Suprapubic skin (tissue), 4 donors: ENCODE measurements around the gene FHOD3. TPM values are rescaled to one million over a fixed set of nuclear protein-coding genes. Genes with fewer than 3 reads are reported as not detected.

Experiments
- DNase-seq, 2 donors: peaks; one replicate each; pipeline ENCODE4 v3.0.0-alpha.2; 2019; ENCODE audit warnings: low spot score in 2 of 2
- H3K27ac ChIP-seq: fragments of 200-600 bp; sonication (generic); one replicate; pipeline ENCODE4 v1.5.1; 2019
- H3K27me3 ChIP-seq: fragments of 200-600 bp; sonication (generic); one replicate; pipeline ENCODE4 v1.5.1; 2019
- H3K36me3 ChIP-seq: fragments of 200-600 bp; sonication (generic); one replicate; pipeline ENCODE4 v1.5.1; 2019
- H3K4me1 ChIP-seq: fragments of 200-600 bp; sonication (generic); one replicate; pipeline ENCODE4 v1.5.1; 2019
- H3K4me3 ChIP-seq: fragments of 200-600 bp; sonication (generic); one replicate; pipeline ENCODE4 v1.5.1; 2019; ENCODE audit warnings: mild to moderate bottlenecking
- H3K9me3 ChIP-seq: fragments of 200-600 bp; sonication (generic); one replicate; pipeline ENCODE4 v1.5.1; 2019
- CTCF ChIP-seq, 2 donors: fragments of 200-600 bp in 1 of 2; fragments of 450-650 bp in 1 of 2; sonication (generic) in 1 of 2; IDR thresholded peaks; one replicate each; pipeline ENCODE4 v1.5.1; 2016 to 2019; ENCODE audit warnings: antibody characterized with exemption in 2 of 2, mild to moderate bottlenecking in 1 of 2, moderate library complexity in 1 of 2
- EP300 ChIP-seq: sonication (generic); formaldehyde crosslinking; IDR thresholded peaks from one replicate; pipeline ENCODE4 v1.6.1; 2017; ENCODE audit warnings: antibody characterized with exemption
- POLR2A ChIP-seq, 2 donors: fragments of 450-650 bp; IDR thresholded peaks; one replicate each; pipeline ENCODE4 v1.6.1; 2017; ENCODE audit warnings: antibody characterized with exemption in 2 of 2, mild to moderate bottlenecking in 2 of 2, moderate library complexity in 2 of 2
- POLR2AphosphoS5 ChIP-seq, 3 donors: sonication (generic); formaldehyde crosslinking; IDR thresholded peaks; one replicate each; pipeline ENCODE4 v1.6.1; 2017; ENCODE audit warnings: antibody characterized with exemption in 3 of 3
- WGBS: methylation state at CpG from one replicate; pipeline ENCODE4 v1.1.5; 2018; 5-methylcytosine and 5-hydroxymethylcytosine counted together
- total RNA-seq, 4 donors: library from RNA; depleted of rRNA; stranded (reverse); fragments of >200 nt; gene quantifications; one replicate each; pipeline ENCODE4 v1.1.0, GENCODE V29; 2016

FHOD3 gene
- total RNA-seq, 4 donors from 2014 or later = 5.8 to 18.7 (median 15.5) TPM

- TF ChIP-seq POLR2A (IDR thresholded peaks at IDR 0.05) (no peak), EP300 (no peak), POLR2AphosphoS5 (IDR thresholded peaks at IDR 0.05) (no peak), CTCF (IDR thresholded peaks at IDR 0.05) (no peak)
- Histone ChIP-seq H3K4me1 (no peaks in the 10 kb centered on the region), H3K27ac (no peak overlapping the region), H3K36me3 (no peaks in the 10 kb centered on the region), H3K9me3 (no peaks in the 10 kb centered on the region), H3K4me3 (no peak overlapping the region), H3K27me3 (no peaks in the 10 kb centered on the region)
- WGBS = 62% methylated on average over 4 of the region's 4 CpGs
- no peak for DNase-seq
Observed at GRCh38 chr18:36476433-36476832, 178.9 kb downstream of the FHOD3 start.

GRCh38 chr18:36477776-36478175 lies 180.3 kb downstream of the FHOD3 start:
- TF ChIP-seq CTCF (IDR thresholded peaks at IDR 0.05) (no peak), EP300 (no peak), POLR2A (IDR thresholded peaks at IDR 0.05) (no peak), POLR2AphosphoS5 (IDR thresholded peaks at IDR 0.05) (no peak)
- H3K4me1 ChIP-seq = no peaks in the 10 kb centered on the region
- no peak overlapping the region for H3K27ac ChIP-seq
- no peaks in the 10 kb centered on the region for H3K9me3 ChIP-seq
- H3K27me3 ChIP-seq = no peaks in the 10 kb centered on the region
- H3K4me3 ChIP-seq = no peak overlapping the region
- no peaks in the 10 kb centered on the region for H3K36me3 ChIP-seq
- 82% methylated on average over 3 of the region's 3 CpGs for WGBS
- no peak for DNase-seq

GRCh38 chr18:36481201-36481657 lies 183.7 kb downstream of the FHOD3 start:
- Histone ChIP-seq H3K27ac (no peak overlapping the region), H3K36me3 (no peaks in the 10 kb centered on the region), H3K4me3 (no peak overlapping the region), H3K9me3 (no peaks in the 10 kb centered on the region), H3K27me3 (no peaks in the 10 kb centered on the region), H3K4me1 (no peaks in the 10 kb centered on the region)
- TF ChIP-seq POLR2A (IDR thresholded peaks at IDR 0.05) = no peak
- no peak for TF ChIP-seq EP300
- no peak for DNase-seq
- 64% methylated on average over 4 of the region's 4 CpGs for WGBS

GRCh38 chr18:36481935-36482334 lies 184.4 kb downstream of the FHOD3 start:
- DNase-seq = no peak
- Histone ChIP-seq H3K4me1 (no peaks in the 10 kb centered on the region), H3K4me3 (no peak overlapping the region), H3K9me3 (no peaks in the 10 kb centered on the region), H3K36me3 (no peaks in the 10 kb centered on the region), H3K27me3 (no peaks in the 10 kb centered on the region), H3K27ac (no peak overlapping the region)
- TF ChIP-seq CTCF (IDR thresholded peaks at IDR 0.05) (no peak), EP300 (no peak), POLR2A (IDR thresholded peaks at IDR 0.05) (no peak), POLR2AphosphoS5 (IDR thresholded peaks at IDR 0.05) (no peak)
- WGBS = 91% methylated on average over 1 of the region's 1 CpG

GRCh38 chr18:36484591-36484990 lies 187.1 kb downstream of the FHOD3 start:
- Histone ChIP-seq H3K4me3 (no peak overlapping the region), H3K27ac (no peak overlapping the region), H3K4me1 (no peaks in the 10 kb centered on the region), H3K36me3 (no peaks in the 10 kb centered on the region), H3K9me3 (no peaks in the 10 kb centered on the region), H3K27me3 (no peaks in the 10 kb centered on the region)
- DNase-seq = no peak
- TF ChIP-seq POLR2AphosphoS5 (IDR thresholded peaks at IDR 0.05) (no peak), CTCF (IDR thresholded peaks at IDR 0.05) (no peak)
- 76% methylated on average over 5 of the region's 5 CpGs for WGBS

- 94% methylated on average over 2 of the region's 2 CpGs for WGBS
- H3K27me3 ChIP-seq = no peaks in the 10 kb centered on the region
- H3K27ac ChIP-seq = no peak overlapping the region
- TF ChIP-seq CTCF (IDR thresholded peaks at IDR 0.05) (no peak), EP300 (no peak), POLR2A (IDR thresholded peaks at IDR 0.05) (no peak), POLR2AphosphoS5 (IDR thresholded peaks at IDR 0.05) (no peak)
- no peaks in the 10 kb centered on the region for H3K36me3 ChIP-seq
- no peak overlapping the region for H3K4me3 ChIP-seq
- no peaks in the 10 kb centered on the region for H3K4me1 ChIP-seq
- DNase-seq = no peak
- H3K9me3 ChIP-seq = no peaks in the 10 kb centered on the region
Observed at GRCh38 chr18:36485772-36486171, 188.3 kb downstream of the FHOD3 start.
